Mesendoderm (in vitro differentiated cells): ENCODE data around the gene SCG3.

Experiments
- DNase-seq: peaks from one replicate; pipeline ENCODE4 v3.0.0; 2013
- H2AK5ac ChIP-seq: 2 replicates; pipeline ENCODE4 v1.6.1; 2013; ENCODE audit warnings: low read length, inconsistent platforms
- H2BK120ac ChIP-seq: 2 replicates; pipeline ENCODE4 v1.6.1; 2013; ENCODE audit warnings: low read depth, mild to moderate bottlenecking, low read length, moderate library complexity, mixed read lengths
- H2BK15ac ChIP-seq: replicated peaks from 2 replicates; pipeline ENCODE4 v1.6.1; 2013; ENCODE audit warnings: low read depth, mild to moderate bottlenecking, moderate library complexity
- H2BK5ac ChIP-seq: 2 replicates; pipeline ENCODE4 v1.6.1; 2013; ENCODE audit warnings: low read length, inconsistent platforms
- H3K18ac ChIP-seq: 2 replicates; pipeline ENCODE4 v1.6.1; 2013; ENCODE audit warnings: mild to moderate bottlenecking, low read length, mixed read lengths
- H3K23ac ChIP-seq: one replicate; pipeline ENCODE4 v1.6.1; 2013; ENCODE audit warnings: low read length
- H3K27ac ChIP-seq: 2 replicates; pipeline ENCODE4 v1.5.1; 2013; ENCODE audit warnings: low read depth, mild to moderate bottlenecking, inconsistent platforms, low read length, moderate library complexity
- H3K27me3 ChIP-seq: 2 replicates; pipeline ENCODE4 v1.6.1; 2013; ENCODE audit warnings: low read length, control low read depth, mild to moderate bottlenecking, inconsistent platforms; ENCODE audit not compliant: insufficient read depth, poor library complexity
- H3K36me3 ChIP-seq: 2 replicates; pipeline ENCODE4 v1.6.1; 2013; ENCODE audit warnings: low read length, inconsistent platforms; ENCODE audit not compliant: control insufficient read depth, insufficient read depth
- H3K4ac ChIP-seq: one replicate; pipeline ENCODE4 v1.6.1; 2013; ENCODE audit warnings: low read depth, mild to moderate bottlenecking, low read length, moderate library complexity
- H3K4me1 ChIP-seq: 2 replicates; pipeline ENCODE4 v1.6.1; 2013; ENCODE audit warnings: low read depth, low read length, inconsistent platforms; ENCODE audit not compliant: control insufficient read depth
- H3K4me2 ChIP-seq: 2 replicates; pipeline ENCODE4 v1.6.1; 2013; ENCODE audit warnings: low read length
- H3K4me3 ChIP-seq: 2 replicates; pipeline ENCODE4 v1.5.1; 2013; ENCODE audit warnings: mild to moderate bottlenecking, low read length
- H3K56ac ChIP-seq: one replicate; pipeline ENCODE4 v1.6.1; 2013; ENCODE audit warnings: low read length
- H3K79me1 ChIP-seq: 2 replicates; pipeline ENCODE4 v1.6.1; 2013; ENCODE audit warnings: low read length, inconsistent platforms
- H3K79me2 ChIP-seq: 2 replicates; pipeline ENCODE4 v1.6.1; 2013; ENCODE audit warnings: mild to moderate bottlenecking, low read length; ENCODE audit not compliant: control insufficient read depth, insufficient read depth
- H3K9ac ChIP-seq: 2 replicates; pipeline ENCODE4 v1.6.1; 2013; ENCODE audit warnings: low read length, inconsistent platforms
- H4K5ac ChIP-seq: one replicate; pipeline ENCODE4 v1.6.1; 2013; ENCODE audit warnings: low read length
- H4K8ac ChIP-seq: one replicate; pipeline ENCODE4 v1.6.1; 2013; ENCODE audit warnings: low read depth, mild to moderate bottlenecking, control low read depth, low read length, moderate library complexity
- WGBS: extraction: QIAGEN DNeasy Blood & Tissue Kit; methylation state at CpG from one replicate; pipeline ENCODE4 v1.1.7; 2013; ENCODE audit warnings: low lambda C conversion rate, missing lambda C conversion rate; ENCODE audit not compliant: insufficient coverage; ENCODE audit errors: extremely low coverage; 5-methylcytosine and 5-hydroxymethylcytosine counted together

Gene SCG3

GRCh38 chr15:51724199-51724598 lies 42.9 kb downstream of the SCG3 start:
- no peak overlapping the region for H3K4ac ChIP-seq
- H2BK120ac ChIP-seq = no peak overlapping the region
- WGBS = no CpG with 5 or more reads among the region's 2 CpGs
- no peak overlapping the region for H4K5ac ChIP-seq
- no peaks in the 10 kb centered on the region for H3K79me2 ChIP-seq
- peaks cover 7% of the 10 kb centered on the region for H3K4me1 ChIP-seq
- H3K18ac ChIP-seq = no peak overlapping the region
- H2BK5ac ChIP-seq = no peak overlapping the region
- H3K27ac ChIP-seq = no peak overlapping the region
- no peaks in the 10 kb centered on the region for H3K27me3 ChIP-seq
- no peaks in the 10 kb centered on the region for H3K36me3 ChIP-seq
- no peaks in the 10 kb centered on the region for H3K79me1 ChIP-seq
- no peak overlapping the region for H3K56ac ChIP-seq
- H3K9ac ChIP-seq = no peak overlapping the region
- H2BK15ac ChIP-seq = no peak overlapping the region
- H4K8ac ChIP-seq = no peak overlapping the region
- H2AK5ac ChIP-seq = no peak overlapping the region
- DNase-seq = no peak
- H3K4me2 ChIP-seq = no peak overlapping the region
- H3K23ac ChIP-seq = no peak overlapping the region
- no peak overlapping the region for H3K4me3 ChIP-seq

- DNase-seq = peak; percentile 79
- no peak overlapping the region for H2AK5ac ChIP-seq
- H3K4me2 ChIP-seq = no peak overlapping the region
- H3K79me1 ChIP-seq = no peaks in the 10 kb centered on the region
- no peaks in the 10 kb centered on the region for H3K36me3 ChIP-seq
- H3K27ac ChIP-seq = no peak overlapping the region
- H3K4ac ChIP-seq = no peak overlapping the region
- no peaks in the 10 kb centered on the region for H3K27me3 ChIP-seq
- H3K56ac ChIP-seq = no peak overlapping the region
- no peak overlapping the region for H2BK120ac ChIP-seq
- no peak overlapping the region for H4K5ac ChIP-seq
- H3K9ac ChIP-seq = no peak overlapping the region
- H3K4me3 ChIP-seq = no peak overlapping the region
- peaks cover 7% of the 10 kb centered on the region for H3K4me1 ChIP-seq
- H3K79me2 ChIP-seq = no peaks in the 10 kb centered on the region
- no peak overlapping the region for H2BK15ac ChIP-seq
- no peak overlapping the region for H4K8ac ChIP-seq
- no peak overlapping the region for H3K18ac ChIP-seq
- WGBS = no CpG with 5 or more reads among the region's 1 CpG
- H2BK5ac ChIP-seq = no peak overlapping the region
- H3K23ac ChIP-seq = no peak overlapping the region
Measured at GRCh38 chr15:51724673-51725072, 43.4 kb downstream of the SCG3 start.

DNA sequence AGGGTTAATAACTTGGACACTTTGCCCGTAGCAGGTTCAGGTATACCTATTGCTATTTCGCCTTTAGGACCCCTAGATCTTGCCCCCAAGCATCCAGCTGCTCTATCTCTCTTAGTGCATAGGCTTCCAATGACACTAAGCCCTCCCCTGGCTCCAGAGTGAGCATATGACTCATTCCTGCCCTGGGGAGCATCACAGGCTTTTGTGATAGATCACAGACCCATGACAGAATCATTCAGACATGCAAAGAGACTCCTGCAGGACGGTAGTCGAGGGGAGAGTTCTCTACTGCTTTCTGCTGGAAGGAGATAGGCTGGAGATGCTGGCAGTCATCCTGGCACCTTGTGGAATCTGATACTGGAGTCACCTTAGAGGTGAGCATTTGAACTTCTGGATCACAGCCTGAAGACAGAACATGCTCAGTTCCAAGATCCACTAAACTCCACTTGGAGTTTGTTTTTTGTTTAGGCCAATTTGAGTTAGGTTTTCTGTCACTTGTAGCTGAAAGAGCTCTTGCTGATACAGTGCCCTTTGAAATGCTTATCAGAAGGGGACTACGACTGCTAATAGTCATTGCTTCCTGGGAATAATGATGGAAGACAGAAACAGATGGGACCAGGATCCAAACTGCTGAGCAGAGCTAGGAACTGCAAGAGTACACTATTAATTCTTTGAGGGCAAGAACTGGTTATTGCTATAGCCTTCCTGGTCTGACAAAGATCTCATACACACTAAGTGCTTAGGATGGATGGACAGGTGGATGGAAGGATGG lies 45.2 kb downstream of the SCG3 start:
- Histone ChIP-seq H4K5ac (no peak overlapping the region), H3K27me3 (no peaks in the 10 kb centered on the region), H3K4me2 (no peak overlapping the region), H3K9ac (no peak overlapping the region), H3K4me1 (peaks cover 7% of the 10 kb centered on the region), H3K18ac (no peak overlapping the region), H3K23ac (no peak overlapping the region), H3K79me2 (no peaks in the 10 kb centered on the region), H4K8ac (no peak overlapping the region), H3K4me3 (no peak overlapping the region), H3K27ac (peak overlapping the region; percentile 59), H2BK15ac (no peak overlapping the region), H3K36me3 (no peaks in the 10 kb centered on the region), H3K56ac (no peak overlapping the region), H2AK5ac (no peak overlapping the region), H2BK5ac (no peak overlapping the region), H2BK120ac (no peak overlapping the region), H3K79me1 (no peaks in the 10 kb centered on the region), H3K4ac (no peak overlapping the region)
- WGBS = no CpG with 5 or more reads among the region's 5 CpGs
- DNase-seq = peak; percentile 99

DNA sequence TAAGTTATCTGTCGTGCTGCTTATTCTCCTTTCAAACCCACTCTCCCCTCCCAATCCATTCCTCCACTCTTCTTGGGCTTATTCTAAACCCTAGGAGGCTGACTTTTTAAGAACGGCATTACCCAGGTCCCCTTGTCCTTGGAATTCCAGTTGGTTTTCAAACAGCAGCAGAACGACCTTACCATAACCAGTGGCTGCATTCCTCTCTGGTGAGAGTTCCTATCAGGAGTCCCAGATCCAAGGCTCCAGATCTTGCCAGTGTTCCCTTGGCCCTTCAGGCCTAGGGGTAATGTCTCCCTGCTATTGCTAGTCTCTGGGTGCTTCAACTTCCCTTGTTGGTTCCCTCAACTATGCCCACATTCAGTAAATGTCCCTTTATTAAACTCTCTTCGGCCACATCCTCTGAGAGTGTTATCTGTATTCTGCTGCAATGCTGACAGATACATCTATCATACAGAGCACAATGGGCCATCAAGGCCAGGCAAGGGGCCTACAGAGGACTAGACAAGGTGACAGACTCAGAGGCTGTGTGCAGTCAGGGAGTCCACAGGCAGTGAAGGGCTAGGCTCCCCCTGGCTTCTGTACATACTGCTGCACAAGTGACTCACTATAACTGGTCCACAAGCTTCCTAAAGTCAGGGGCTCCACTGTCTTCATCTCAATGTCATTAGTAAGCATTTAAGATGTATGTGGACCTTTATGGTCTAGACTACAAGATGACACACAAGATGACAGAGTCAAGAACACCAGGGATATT lies 46.0 kb downstream of the SCG3 start:
- Histone ChIP-seq H4K8ac (no peak overlapping the region), H2AK5ac (no peak overlapping the region), H3K4me2 (no peak overlapping the region), H2BK15ac (no peak overlapping the region), H3K9ac (no peak overlapping the region), H3K18ac (no peak overlapping the region), H3K79me2 (no peaks in the 10 kb centered on the region), H3K36me3 (no peaks in the 10 kb centered on the region), H3K27ac (no peak overlapping the region), H3K23ac (no peak overlapping the region), H4K5ac (no peak overlapping the region), H3K56ac (no peak overlapping the region), H2BK5ac (no peak overlapping the region), H3K4ac (no peak overlapping the region), H3K4me3 (no peak overlapping the region), H3K27me3 (no peaks in the 10 kb centered on the region), H2BK120ac (no peak overlapping the region), H3K4me1 (peaks cover 7% of the 10 kb centered on the region), H3K79me1 (no peaks in the 10 kb centered on the region)
- DNase-seq = peak; percentile 68
- WGBS = no CpG with 5 or more reads among the region's 4 CpGs

- Histone ChIP-seq H3K4ac (no peak overlapping the region), H3K27me3 (peaks cover 2% of the 10 kb centered on the region), H3K79me1 (no peaks in the 10 kb centered on the region), H3K18ac (no peak overlapping the region), H3K79me2 (no peaks in the 10 kb centered on the region), H4K5ac (no peak overlapping the region), H2AK5ac (no peak overlapping the region), H3K27ac (no peak overlapping the region), H3K56ac (no peak overlapping the region), H3K4me2 (no peak overlapping the region), H2BK120ac (no peak overlapping the region), H3K9ac (no peak overlapping the region), H3K23ac (no peak overlapping the region), H2BK15ac (no peak overlapping the region), H3K4me3 (no peak overlapping the region), H2BK5ac (no peak overlapping the region), H3K36me3 (no peaks in the 10 kb centered on the region), H3K4me1 (peaks cover 5% of the 10 kb centered on the region), H4K8ac (no peak overlapping the region)
- no peak for DNase-seq
- no CpG with 5 or more reads among the region's 5 CpGs for WGBS
Measured at GRCh38 chr15:51731549-51732267, 50.4 kb downstream of the SCG3 start.
